Gastrocnemius medialis (tissue), 4 donors: ENCODE measurements around the gene RUNX1. TPM values are rescaled to one million over a fixed set of nuclear protein-coding genes. Genes with fewer than 3 reads are reported as not detected.
A peak's percentile ranks its signal among the peaks of the same experiment; 100 is the strongest.

ENCODE experiments used
- ATAC-seq, 2 donors: fragments of 150-250 bp; one replicate each; pipeline ENCODE4 v1.9.1; 2016
- DNase-seq, 2 donors: peaks; one replicate each; pipeline ENCODE4 v3.0.0-alpha.2; 2019
- H3K27ac ChIP-seq, 4 donors: fragments of 200-600 bp; sonication (generic); 1 replicate in 1 of 4; 2 replicates in 3 of 4; pipeline ENCODE4 v1.5.1; 2016 to 2018; ENCODE audit warnings: mild to moderate bottlenecking in 2 of 4, moderate library complexity in 1 of 4
- H3K27me3 ChIP-seq, 3 donors: fragments of 200-600 bp; sonication (generic) in 2 of 3; 1 replicate in 1 of 3; 2 replicates in 2 of 3; pipeline versions ENCODE4 v1.5.1 to v1.6.0; 2016 to 2019; ENCODE audit warnings: mild to moderate bottlenecking in 1 of 3, moderate library complexity in 1 of 3
- H3K36me3 ChIP-seq, 2 donors: fragments of 200-600 bp; sonication (generic) in 1 of 2; one replicate each; pipeline ENCODE4 v1.5.1; 2017 to 2018
- H3K4me1 ChIP-seq, 2 donors: fragments of 200-600 bp; sonication (generic) in 1 of 2; one replicate each; pipeline ENCODE4 v1.5.1; 2016 to 2017; ENCODE audit warnings: mild to moderate bottlenecking in 2 of 2
- H3K4me3 ChIP-seq, 4 donors: fragments of 200-600 bp; sonication (generic) in 3 of 4; 1 replicate in 1 of 4; 2 replicates in 3 of 4; pipeline ENCODE4 v1.5.1; 2016 to 2019; ENCODE audit warnings: mild to moderate bottlenecking in 2 of 4
- H3K9me3 ChIP-seq, 3 donors: fragments of 200-600 bp; sonication (generic) in 2 of 3; 1 replicate in 1 of 3; 2 replicates in 2 of 3; pipeline ENCODE4 v1.5.1; 2016 to 2019
- CTCF ChIP-seq, 5 experiments: fragments of 450-650 bp in 3 of 5; fragments of 200-600 bp in 2 of 5; sonication (generic) in 2 of 5; IDR thresholded peaks in 4 of 5; conservative IDR thresholded peaks in 1 of 5; 1 replicate in 4 of 5; 2 replicates in 1 of 5; pipeline ENCODE4 v1.5.1; 2016 to 2019; ENCODE audit warnings: antibody characterized with exemption in 5 of 5, mild to moderate bottlenecking in 3 of 5, moderate library complexity in 3 of 5
- POLR2A ChIP-seq, 2 donors: fragments of 450-650 bp; IDR thresholded peaks; one replicate each; pipeline ENCODE4 v1.6.1; 2017; ENCODE audit warnings: antibody characterized with exemption in 2 of 2, mild to moderate bottlenecking in 2 of 2, moderate library complexity in 2 of 2
- in situ Hi-C, 4 donors: fragments of 200-750 bp; cut with MboI; loops; one replicate each; pipeline versions ENCODE4 v1.15.0 to v1.8.0; 2017; ENCODE audit warnings: low sequenced_read_pairs in 4 of 4
- intact Hi-C: fragments of 100-400 bp; cut with DNase I; formaldehyde crosslinking; loops from one replicate; pipeline ENCODE4 v1.15.1; 2023; ENCODE audit warnings: low total_unique reads
- total RNA-seq, 4 donors: library from RNA; depleted of rRNA; stranded (reverse); fragments of >200 nt; gene quantifications; one replicate each; pipeline versions ENCODE4 v1.1.0 to v1.2.3, GENCODE V29; 2016

The RUNX1 gene
- total RNA-seq, 4 donors from 2014 or later, result 8.0 to 20.9 (median 10.6) TPM

GRCh38 chr21:34885125-34885524 lies 164.0 kb downstream of the RUNX1 start:
- DNase-seq (no peak), ATAC-seq (no peak)
- Histone ChIP-seq H3K27me3 (peaks cover 3 to 23% (median 20%) of the 10 kb centered on the region in 3 donors), H3K36me3 (peaks cover 0 to 7% of the 10 kb centered on the region in 2 donors), H3K9me3 (no peaks in the 10 kb centered on the region), H3K27ac (peak overlapping the region in 3 of 4 donors; percentile 76 to 91 (median 82)), H3K4me3 (peak overlapping the region; percentile 13 to 74 (median 69)), H3K4me1 (peaks cover 12 to 29% of the 10 kb centered on the region in 2 donors)
- intact Hi-C loops, result loop anchor here (5.0 to 10.0 kb wide), 3 partner anchors 270 to 1437 kb away; partner anchors contain the start of genes MORC3 and RCAN1
- in situ Hi-C loops, result loop anchor here (5.0 to 10.0 kb wide), 5 partner anchors 90 to 1050 kb away; no protein-coding TSS in a partner anchor
- TF ChIP-seq CTCF (IDR thresholded peaks at IDR 0.05 in 4 of 5, conservative IDR thresholded peaks at IDR 0.05 in 1 of 5), result no peak
- TF ChIP-seq POLR2A (IDR thresholded peaks at IDR 0.05), result no peak

DNA sequence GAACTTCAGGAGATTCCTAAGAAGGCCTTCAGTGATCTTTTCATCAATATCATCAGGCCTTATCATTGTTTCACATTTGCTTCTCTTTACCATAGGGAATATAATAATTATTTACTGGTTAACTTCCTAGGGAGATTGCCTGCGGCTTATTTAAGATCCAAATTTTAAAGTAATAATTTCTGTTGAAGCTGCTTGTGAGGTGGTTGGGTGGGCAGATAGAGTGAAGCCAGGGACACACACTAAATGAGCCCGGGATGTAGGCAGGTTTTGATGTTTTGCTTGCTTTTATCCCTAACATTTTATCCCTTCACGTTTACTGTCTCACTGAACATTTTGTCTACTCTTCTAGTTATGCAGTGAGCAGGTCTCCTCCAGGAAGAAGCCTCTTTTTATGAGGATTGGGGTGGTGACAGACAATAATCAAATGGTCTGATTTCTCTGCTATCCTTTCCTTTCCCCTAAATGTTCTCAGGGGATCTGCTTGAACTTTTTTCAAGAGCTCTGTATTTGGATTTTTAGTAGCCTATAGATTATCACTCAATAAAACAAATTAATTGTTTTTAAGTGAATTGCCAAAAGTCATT lies 164.7 kb downstream of the RUNX1 start:
- in situ Hi-C loops, result loop anchor here (10.0 kb wide), 4 partner anchors 90 to 1050 kb away; no protein-coding TSS in a partner anchor
- H3K9me3 ChIP-seq, result no peaks in the 10 kb centered on the region
- intact Hi-C loops, result loop anchor here (10.0 kb wide), 2 partner anchors 270 to 320 kb away; partner anchors contain the start of gene RCAN1

DNA sequence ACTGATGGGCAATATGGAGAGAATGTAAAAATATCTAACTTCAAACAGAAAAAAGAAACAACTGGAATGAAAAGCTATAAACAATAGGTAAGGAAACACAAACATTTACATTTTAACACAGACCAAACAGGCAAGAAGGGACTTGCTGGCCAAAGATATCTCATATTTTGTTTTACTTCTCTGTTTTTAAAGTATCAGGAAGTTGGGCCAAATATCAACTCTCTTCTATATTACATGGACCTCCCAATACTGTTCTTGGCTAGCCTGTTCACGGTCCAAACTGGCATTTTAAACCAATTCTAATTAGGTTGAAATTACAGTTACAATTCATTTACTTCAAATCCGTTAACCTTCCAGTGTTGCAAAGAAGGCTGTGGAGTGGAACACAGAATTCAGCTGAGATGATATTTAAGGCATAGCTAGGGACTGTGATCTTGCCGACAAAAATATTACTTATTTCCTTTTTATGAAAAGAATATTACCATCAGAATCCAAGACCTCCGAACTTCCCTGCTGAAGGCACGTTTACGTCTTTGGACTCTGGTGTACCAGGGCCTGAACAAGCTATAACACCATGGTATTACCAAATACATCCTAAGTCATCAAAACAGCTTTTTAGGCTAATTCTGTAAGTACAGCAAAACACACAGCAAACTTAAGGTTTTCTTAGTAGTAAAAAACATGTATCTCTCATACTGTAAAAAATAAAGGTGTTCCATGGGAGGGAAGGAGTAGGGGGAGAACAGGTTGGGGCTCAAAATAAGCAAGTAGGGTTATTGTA lies 165.4 kb downstream of the RUNX1 start:
- no peak for ATAC-seq
- Histone ChIP-seq H3K4me1 (peaks cover 12 to 29% of the 10 kb centered on the region in 2 donors), H3K36me3 (peaks cover 0 to 17% of the 10 kb centered on the region in 2 donors), H3K27ac (peak overlapping the region in 3 of 4 donors; percentile 76 to 91 (median 82)), H3K9me3 (no peaks in the 10 kb centered on the region), H3K27me3 (peaks cover 3 to 23% (median 20%) of the 10 kb centered on the region in 3 donors), H3K4me3 (peak overlapping the region in 3 of 4 donors; percentile 11 to 69 (median 69))
- in situ Hi-C loops, result loop anchor here (10.0 kb wide), 4 partner anchors 89 to 1051 kb away; no protein-coding TSS in a partner anchor
- no peak for DNase-seq
- intact Hi-C loops, result loop anchor here (10.0 kb wide), 2 partner anchors 269 to 321 kb away; partner anchors contain the start of gene RCAN1
- TF ChIP-seq CTCF (IDR thresholded peaks at IDR 0.05 in 4 of 5, conservative IDR thresholded peaks at IDR 0.05 in 1 of 5), result no peak
- TF ChIP-seq POLR2A (IDR thresholded peaks at IDR 0.05), result no peak

More for the DNA sequence above, 164.7 kb downstream of the RUNX1 start:
- TF ChIP-seq POLR2A (IDR thresholded peaks at IDR 0.05) (no peak), CTCF (IDR thresholded peaks at IDR 0.05 in 4 of 5, conservative IDR thresholded peaks at IDR 0.05 in 1 of 5) (no peak)
- DNase-seq (no peak), ATAC-seq (no peak)
- H3K4me3 ChIP-seq, result peak overlapping the region; percentile 11 to 74 (median 69)
- H3K27ac ChIP-seq, result peak overlapping the region; percentile 28 to 91 (median 79)
- peaks cover 3 to 23% (median 20%) of the 10 kb centered on the region in 3 donors for H3K27me3 ChIP-seq
- peaks cover 12 to 29% of the 10 kb centered on the region in 2 donors for H3K4me1 ChIP-seq
- H3K36me3 ChIP-seq, result peaks cover 0 to 14% of the 10 kb centered on the region in 2 donors

DNA sequence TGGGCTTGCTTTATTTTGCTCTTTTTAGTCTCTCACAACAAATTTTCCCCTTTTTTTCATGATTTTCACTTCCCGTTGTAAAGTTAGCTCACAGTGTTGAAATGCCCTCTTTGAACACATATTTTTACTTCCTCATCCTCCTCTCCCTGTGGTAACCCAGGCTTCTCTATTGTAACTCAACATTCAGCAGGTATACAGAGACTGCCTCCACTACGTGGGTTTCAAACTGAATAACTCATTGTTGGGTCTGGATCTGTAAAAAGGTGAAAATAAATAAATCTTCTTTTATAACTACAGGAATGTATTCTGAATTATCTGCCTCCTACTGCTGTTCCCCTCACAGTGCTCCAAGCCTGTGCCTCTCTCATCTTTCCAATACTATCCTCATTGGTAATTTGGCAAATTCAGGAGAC lies 166.4 kb downstream of the RUNX1 start:
- intact Hi-C loops, result loop anchor here (10.0 kb wide), 2 partner anchors 268 to 322 kb away; partner anchors contain the start of gene RCAN1
- H3K4me3 ChIP-seq, result no peak overlapping the region
- H3K27ac ChIP-seq, result peak overlapping the region; percentile 8 to 91 (median 79)

More for the DNA sequence above, 166.4 kb downstream of the RUNX1 start:
- no peak for DNase-seq
- Histone ChIP-seq H3K4me1 (peaks cover 6 to 27% of the 10 kb centered on the region in 2 donors), H3K36me3 (peaks cover 0 to 18% of the 10 kb centered on the region in 2 donors), H3K9me3 (no peaks in the 10 kb centered on the region), H3K27me3 (peaks cover 3 to 23% (median 20%) of the 10 kb centered on the region in 3 donors)
- TF ChIP-seq POLR2A (IDR thresholded peaks at IDR 0.05) (no peak), CTCF (IDR thresholded peaks at IDR 0.05 in 4 of 5, conservative IDR thresholded peaks at IDR 0.05 in 1 of 5) (no peak)
- in situ Hi-C loops, result loop anchor here (10.0 kb wide), 4 partner anchors 88 to 1052 kb away; no protein-coding TSS in a partner anchor
- ATAC-seq, result no peak
